Measurements from ENCODE around the gene PREP. TPM values are rescaled to one million over a fixed set of nuclear protein-coding genes. Genes with fewer than 3 reads are reported as not detected.

PREP gene
- total and polyA plus RNA-seq, 2 experiments from 2014 or later = 28.7 to 67.6 TPM

GRCh38 chr6:105380634-105381033 is 22.2 kb downstream of the PREP start:
- H3K36me3 ChIP-seq = no peaks in the 10 kb centered on the region
- H3K9me3 ChIP-seq (ENCODE audit: low read depth) = no peaks in the 10 kb centered on the region
- no peak overlapping the region for H3K4me3 ChIP-seq
- peaks cover 6% of the 10 kb centered on the region for H3K4me1 ChIP-seq (ENCODE audit: low read depth)
- H3K27me3 ChIP-seq = no peaks in the 10 kb centered on the region
- no peak overlapping the region for H3K27ac ChIP-seq
- TF ChIP-seq CTCF (IDR thresholded peaks at IDR 0.05; ENCODE audit: low read depth, low read length) = no peak
- no peak for DNase-seq (ENCODE audit: low read depth in 1 of 2, low spot score in 1 of 2)

GRCh38 chr6:105375797-105376196 is 27.1 kb downstream of the PREP start:
- Histone ChIP-seq H3K27me3 (no peaks in the 10 kb centered on the region), H3K36me3 (peaks cover 22% of the 10 kb centered on the region), H3K4me3 (no peak overlapping the region), H3K27ac (no peak overlapping the region), H3K9me3 (ENCODE audit: low read depth) (no peaks in the 10 kb centered on the region), H3K4me1 (ENCODE audit: low read depth) (no peaks in the 10 kb centered on the region)
- no peak for DNase-seq (ENCODE audit: low read depth in 1 of 2, low spot score in 1 of 2)
- no peak for TF ChIP-seq CTCF (IDR thresholded peaks at IDR 0.05; ENCODE audit: low read depth, low read length)

- peaks cover 22% of the 10 kb centered on the region for H3K36me3 ChIP-seq
These were observed 28.9 kb downstream of the PREP start for GRCh38 chr6:105374010-105374420.

GRCh38 chr6:105373481-105373880 is 29.4 kb downstream of the PREP start:
- Histone ChIP-seq H3K9me3 (ENCODE audit: low read depth) (no peaks in the 10 kb centered on the region), H3K4me3 (no peak overlapping the region), H3K27ac (no peak overlapping the region), H3K27me3 (no peaks in the 10 kb centered on the region), H3K4me1 (ENCODE audit: low read depth) (no peaks in the 10 kb centered on the region), H3K36me3 (peaks cover 28% of the 10 kb centered on the region)
- DNase-seq (ENCODE audit: low read depth in 1 of 2, low spot score in 1 of 2) = no peak
- TF ChIP-seq CTCF (IDR thresholded peaks at IDR 0.05; ENCODE audit: low read depth, low read length) = no peak

More at GRCh38 chr6:105374010-105374420, 28.9 kb downstream of the PREP start:
- no peaks in the 10 kb centered on the region for H3K27me3 ChIP-seq
- H3K9me3 ChIP-seq (ENCODE audit: low read depth) = no peaks in the 10 kb centered on the region
- TF ChIP-seq CTCF (IDR thresholded peaks at IDR 0.05; ENCODE audit: low read depth, low read length) = no peak
- H3K27ac ChIP-seq = no peak overlapping the region
- no peaks in the 10 kb centered on the region for H3K4me1 ChIP-seq (ENCODE audit: low read depth)
- no peak overlapping the region for H3K4me3 ChIP-seq
- DNase-seq (ENCODE audit: low read depth in 1 of 2, low spot score in 1 of 2) = peak in 1 of 2 donors; percentile 46

- DNase-seq (ENCODE audit: low read depth in 1 of 2, low spot score in 1 of 2) = no peak
- H3K9me3 ChIP-seq (ENCODE audit: low read depth) = no peaks in the 10 kb centered on the region
- no peak overlapping the region for H3K4me3 ChIP-seq
- no peak for TF ChIP-seq CTCF (IDR thresholded peaks at IDR 0.05; ENCODE audit: low read depth, low read length)
- H3K4me1 ChIP-seq (ENCODE audit: low read depth) = no peaks in the 10 kb centered on the region
- H3K27ac ChIP-seq = no peak overlapping the region
- peaks cover 31% of the 10 kb centered on the region for H3K36me3 ChIP-seq
- H3K27me3 ChIP-seq = no peaks in the 10 kb centered on the region
These were observed 30.1 kb downstream of the PREP start for GRCh38 chr6:105372849-105373182.

All from cardiac muscle cell (in vitro differentiated cells and primary cell).